Astrocyte of the cerebellum (primary cell): ENCODE measurements around the gene CYP27C1.

ENCODE experiments used
- DNase-seq: peaks from one replicate; pipeline ENCODE4 v3.0.0-alpha.2; 2011; ENCODE audit warnings: low read depth
- H3K4me3 ChIP-seq: 2 replicates; pipeline ENCODE4 v1.5.1; 2011; ENCODE audit warnings: mild to moderate bottlenecking, low read depth, low read length, moderate library complexity
- CTCF ChIP-seq: IDR thresholded peaks from 2 replicates; pipeline ENCODE4 v1.5.1; 2012; ENCODE audit warnings: low read length, low read depth, moderate library complexity, mild to moderate bottlenecking; ENCODE audit errors: missing control alignments
- in situ Hi-C: cut with HindIII; loops from 2 replicates; pipeline ENCODE4 v1.10.0; 2017; ENCODE audit warnings: low sequenced_read_pairs

The CYP27C1 gene

GRCh38 chr2:127160676-127161075 is 59.4 kb downstream of the CYP27C1 start:
- DNase-seq = no peak
- H3K4me3 ChIP-seq = no peak overlapping the region
- TF ChIP-seq CTCF = no peak
- in situ Hi-C loops = no loop called here

GRCh38 chr2:127159543-127159942 is 60.6 kb downstream of the CYP27C1 start:
- in situ Hi-C loops = no loop called here
- H3K4me3 ChIP-seq = no peak overlapping the region
- no peak for DNase-seq
- no peak for TF ChIP-seq CTCF

- no peak for DNase-seq
- in situ Hi-C loops = no loop called here
- H3K4me3 ChIP-seq = no peak overlapping the region
- no peak for TF ChIP-seq CTCF
These were observed 61.3 kb downstream of the CYP27C1 start for GRCh38 chr2:127158614-127159290.

GRCh38 chr2:127157651-127158485 is 62.2 kb downstream of the CYP27C1 start:
- no peak for DNase-seq
- no peak overlapping the region for H3K4me3 ChIP-seq
- in situ Hi-C loops = no loop called here
- TF ChIP-seq CTCF = peak; percentile 43

- in situ Hi-C loops = no loop called here
- no peak overlapping the region for H3K4me3 ChIP-seq
- no peak for TF ChIP-seq CTCF
- no peak for DNase-seq
These were observed 63.0 kb downstream of the CYP27C1 start for GRCh38 chr2:127157114-127157513.

GRCh38 chr2:127155947-127156346 is 64.2 kb downstream of the CYP27C1 start:
- no peak overlapping the region for H3K4me3 ChIP-seq
- no peak for TF ChIP-seq CTCF
- no peak for DNase-seq
- in situ Hi-C loops = no loop called here
